Ammon's horn (tissue), 1 donor: ENCODE data around the gene ZFPL1.

ENCODE experiments used
- DNase-seq: peaks from one replicate; pipeline ENCODE4 v3.0.0-alpha.2; 2016; ENCODE audit warnings: low spot score

Gene ZFPL1

GRCh38 chr11:65130631-65131416, 46.8 kb downstream of the ZFPL1 start:
- DNase-seq, result no peak

- DNase-seq, result no peak
Observed at GRCh38 chr11:65131417-65131776, 47.4 kb downstream of the ZFPL1 start.

- DNase-seq, result no peak
Observed at GRCh38 chr11:65131895-65132237, 47.8 kb downstream of the ZFPL1 start.

- DNase-seq, result no peak
Observed at GRCh38 chr11:65132238-65132987, 48.4 kb downstream of the ZFPL1 start.

- DNase-seq, result no peak
Observed at GRCh38 chr11:65132988-65133700, 49.1 kb downstream of the ZFPL1 start.

GRCh38 chr11:65133724-65134123, 49.7 kb downstream of the ZFPL1 start:
- DNase-seq, result no peak

GRCh38 chr11:65134240-65134951, 50.4 kb downstream of the ZFPL1 start, which contains the start of gene SYVN1:
TSS of gene SYVN1 (minus strand) at chr11:65134519. CDS start at chr11:65133601, 918 bp downstream.
- DNase-seq, result peak; percentile 93

GRCh38 chr11:65134952-65135632, 51.1 kb downstream of the ZFPL1 start:
- peak; percentile 95 for DNase-seq

GRCh38 chr11:65135633-65136145, 51.7 kb downstream of the ZFPL1 start:
- no peak for DNase-seq

GRCh38 chr11:65136515-65137096, 52.6 kb downstream of the ZFPL1 start:
- no peak for DNase-seq
